HepG2 (cell line): ENCODE measurements around the gene NCOA7. TPM values are rescaled to one million over a fixed set of nuclear protein-coding genes. Genes with fewer than 3 reads are reported as not detected.

Source experiments
- AKAP8 ChIP-seq: sonication (generic); formaldehyde crosslinking; IDR thresholded peaks from 2 replicates; pipeline ENCODE4 v1.5.1; 2020; ENCODE audit warnings: mild to moderate bottlenecking, missing genetic modification reagents
- ATF7 ChIP-seq, 2 experiments: fragments of 450-650 bp in 1 of 2; sonication (generic) in 1 of 2; formaldehyde crosslinking in 1 of 2; IDR thresholded peaks; 2 replicates each; pipeline versions ENCODE4 v1.4.0 to v1.6.1; 2016 to 2020; ENCODE audit warnings: antibody characterized with exemption in 1 of 2, mild to moderate bottlenecking in 1 of 2, missing genetic modification reagents in 1 of 2
- CREB1 ChIP-seq, 2 experiments: fragments of 450-650 bp in 1 of 2; IDR thresholded peaks; 2 replicates each; pipeline ENCODE4 v1.6.1; 2016 to 2017; ENCODE audit warnings: control low read depth in 1 of 2, mild to moderate bottlenecking in 1 of 2, missing compliant biosample characterization in 1 of 2, missing genetic modification characterization in 1 of 2
- DBP ChIP-seq: sonication (generic); formaldehyde crosslinking; IDR thresholded peaks from 2 replicates; pipeline ENCODE4 v1.4.0; 2020; ENCODE audit warnings: missing genetic modification reagents; ENCODE audit errors: not compliant biosample characterization
- FOXP1 ChIP-seq, 2 experiments: fragments of 450-650 bp in 1 of 2; IDR thresholded peaks; 2 replicates each; pipeline ENCODE4 v1.6.1; 2017 to 2018; ENCODE audit warnings: antibody characterized with exemption in 1 of 2
- GMEB2 ChIP-seq: IDR thresholded peaks from 2 replicates; pipeline ENCODE4 v1.6.1; 2016; ENCODE audit warnings: missing biosample characterization, missing genetic modification reagents, low read depth
- HDAC2 ChIP-seq: sonication (generic); formaldehyde crosslinking; IDR thresholded peaks from 2 replicates; pipeline ENCODE4 v1.4.0; 2020; ENCODE audit warnings: missing genetic modification reagents
- MEIS2 ChIP-seq: sonication (generic); formaldehyde crosslinking; IDR thresholded peaks from 2 replicates; pipeline ENCODE4 v1.9.0; 2021; ENCODE audit warnings: mild to moderate bottlenecking, missing genetic modification reagents
- MIER3 ChIP-seq: IDR thresholded peaks from 2 replicates; pipeline ENCODE4 v1.6.1; 2016; ENCODE audit warnings: missing compliant biosample characterization, borderline replicate concordance
- MTF1 ChIP-seq: sonication (generic); formaldehyde crosslinking; IDR thresholded peaks from 2 replicates; pipeline ENCODE4 v1.5.0; 2020; ENCODE audit warnings: missing genetic modification reagents
- NKX3-1 ChIP-seq: sonication (generic); formaldehyde crosslinking; IDR thresholded peaks from 2 replicates; pipeline ENCODE4 v1.5.0; 2020; ENCODE audit warnings: missing genetic modification reagents
- RXRA ChIP-seq: sonication (generic); formaldehyde crosslinking; IDR thresholded peaks from 2 replicates; pipeline ENCODE4 v1.5.1; 2020; ENCODE audit warnings: missing genetic modification reagents
- SIX1 ChIP-seq: sonication (generic); formaldehyde crosslinking; IDR thresholded peaks from 2 replicates; pipeline ENCODE4 v1.4.0; 2020; ENCODE audit warnings: missing genetic modification reagents, borderline replicate concordance
- SP5 ChIP-seq: IDR thresholded peaks from 2 replicates; pipeline ENCODE4 v1.6.1; 2016; ENCODE audit warnings: low read depth, borderline replicate concordance
- STAT6 ChIP-seq: sonication (generic); formaldehyde crosslinking; IDR thresholded peaks from 2 replicates; pipeline ENCODE4 v1.4.0; 2020; ENCODE audit warnings: missing genetic modification reagents, mild to moderate bottlenecking, borderline replicate concordance
- TARDBP ChIP-seq: sonication (generic); formaldehyde crosslinking; IDR thresholded peaks from 2 replicates; pipeline ENCODE4 v1.8.0; 2022; ENCODE audit warnings: mild to moderate bottlenecking, missing genetic modification reagents
- ZFP1 ChIP-seq: IDR thresholded peaks from 2 replicates; pipeline ENCODE4 v1.6.1; 2016
- ZHX1 ChIP-seq: sonication (generic); formaldehyde crosslinking; IDR thresholded peaks from 2 replicates; pipeline ENCODE4 v1.8.1; 2022; ENCODE audit warnings: low read depth, mild to moderate bottlenecking, missing genetic modification reagents
- ZNF513 ChIP-seq: sonication (generic); formaldehyde crosslinking; conservative IDR thresholded peaks from 2 replicates; pipeline ENCODE4 v1.5.0; 2020; ENCODE audit warnings: missing genetic modification reagents
- ZNF792 ChIP-seq: IDR thresholded peaks from 2 replicates; pipeline ENCODE4 v1.6.1; 2016
- polyA plus RNA-seq, 8 experiments: library from polyadenylated mRNA; depleted of rRNA in 3 of 8; stranded (reverse) in 7 of 8; unstranded in 1 of 8; fragments of >200 nt; fragmentation: Illumina TruSeq in 4 of 8; extraction: Trizol in 4 of 8; gene quantifications; 2 replicates each; pipeline versions ENCODE4 v1.2.1 to v1.2.3, GENCODE V29; 2011 to 2016; ENCODE audit warnings: low read depth in 4 of 8, missing spikeins in 1 of 8, mixed read lengths in 1 of 8; ENCODE audit not compliant: insufficient read depth in 1 of 8
- total RNA-seq, 5 experiments: library from RNA; depleted of rRNA; stranded (reverse); fragments of >200 nt; fragmentation: Illumina TruSeq; extraction: Trizol; gene quantifications; 2 replicates each; pipeline ENCODE4 v1.2.3, GENCODE V29; 2016; ENCODE audit warnings: low read depth in 1 of 5

Gene NCOA7
- total and polyA plus RNA-seq, 2 of the 13 experiments (the other 11 are each of a cell fraction or from before 2014, with no cell fraction given), result 13.6 to 20.8 TPM

- TF ChIP-seq SIX1, result peak; percentile 56; the same call in 1 of the 2 replicates
- peak; percentile 30 for TF ChIP-seq DBP (CRISPR knock-in tag)
- peak; percentile 88; the same call in 1 of the 2 replicates for TF ChIP-seq ZFP1 (CRISPR knock-in tag)
- 0 out of 2 replicates have a peak, but pooled peaks have one; percentile 40 for TF ChIP-seq GMEB2 (CRISPR knock-in tag)
- TF ChIP-seq TARDBP, result peak; percentile 49; the same call in 1 of the 2 replicates
- TF ChIP-seq RXRA (CRISPR knock-in tag), result peak; percentile 7; the same call in 1 of the 2 replicates
- peak; percentile 60 for TF ChIP-seq HDAC2 (CRISPR knock-in tag)
- no peak for TF ChIP-seq AKAP8
- peak; percentile 60 for TF ChIP-seq SP5
- no peak; the same call in 1 of the 2 replicates for TF ChIP-seq FOXP1 (IDR thresholded peaks at IDR 0.05)
- TF ChIP-seq FOXP1 (CRISPR knock-in tag; IDR thresholded peaks at IDR 0.05), result peak; percentile 42
- TF ChIP-seq ZHX1 (CRISPR knock-in tag), result no peak; the same call in 1 of the 2 replicates
- peak; percentile 84; the same call in 1 of the 2 replicates for TF ChIP-seq MIER3 (CRISPR knock-in tag)
- peak; percentile 55; the same call in 1 of the 2 replicates for TF ChIP-seq STAT6 (CRISPR knock-in tag)
- TF ChIP-seq MTF1 (CRISPR knock-in tag), result 0 out of 2 replicates have a peak, but pooled peaks have one; percentile 13
- no peak for TF ChIP-seq ATF7 (IDR thresholded peaks at IDR 0.05)
- TF ChIP-seq ATF7 (CRISPR knock-in tag; IDR thresholded peaks at IDR 0.05), result no peak
- no peak for TF ChIP-seq CREB1 (IDR thresholded peaks at IDR 0.05)
- TF ChIP-seq CREB1 (CRISPR knock-in tag; IDR thresholded peaks at IDR 0.05), result peak; percentile 72
- TF ChIP-seq NKX3-1, result peak; percentile 88; the same call in 1 of the 2 replicates
- TF ChIP-seq ZNF792 (CRISPR knock-in tag), result peak; percentile 54; the same call in 1 of the 2 replicates
- TF ChIP-seq MEIS2 (CRISPR knock-in tag), result peak; percentile 47; the same call in 1 of the 2 replicates
- peak; percentile 86; the same call in 1 of the 2 replicates for TF ChIP-seq ZNF513 (CRISPR knock-in tag)
Measured at GRCh38 chr6:125779924-125780539, 10.7 kb upstream of the NCOA7 start (continued).
